Neuron (in vitro differentiated cells): ENCODE measurements around the gene EZR.

Experiments used
- H2AFZ ChIP-seq: one replicate; pipeline ENCODE4 v1.6.1; 2013; ENCODE audit warnings: low read depth, mild to moderate bottlenecking, inconsistent platforms, low read length, moderate library complexity
- H3K27me3 ChIP-seq: one replicate; pipeline ENCODE4 v1.6.1; 2013; ENCODE audit warnings: low read length; ENCODE audit not compliant: insufficient read depth
- H3K36me3 ChIP-seq: one replicate; pipeline ENCODE4 v1.6.1; 2013; ENCODE audit warnings: low read length; ENCODE audit not compliant: insufficient read depth
- H3K4me1 ChIP-seq: one replicate; pipeline ENCODE4 v1.6.1; 2013; ENCODE audit warnings: low read length; ENCODE audit not compliant: insufficient read depth
- H3K4me3 ChIP-seq: 2 replicates; pipeline ENCODE4 v1.5.1; 2013; ENCODE audit warnings: mild to moderate bottlenecking, low read length, moderate library complexity
- H3K9me3 ChIP-seq: one replicate; pipeline ENCODE4 v1.6.1; 2013; ENCODE audit warnings: low read length

EZR gene

DNA sequence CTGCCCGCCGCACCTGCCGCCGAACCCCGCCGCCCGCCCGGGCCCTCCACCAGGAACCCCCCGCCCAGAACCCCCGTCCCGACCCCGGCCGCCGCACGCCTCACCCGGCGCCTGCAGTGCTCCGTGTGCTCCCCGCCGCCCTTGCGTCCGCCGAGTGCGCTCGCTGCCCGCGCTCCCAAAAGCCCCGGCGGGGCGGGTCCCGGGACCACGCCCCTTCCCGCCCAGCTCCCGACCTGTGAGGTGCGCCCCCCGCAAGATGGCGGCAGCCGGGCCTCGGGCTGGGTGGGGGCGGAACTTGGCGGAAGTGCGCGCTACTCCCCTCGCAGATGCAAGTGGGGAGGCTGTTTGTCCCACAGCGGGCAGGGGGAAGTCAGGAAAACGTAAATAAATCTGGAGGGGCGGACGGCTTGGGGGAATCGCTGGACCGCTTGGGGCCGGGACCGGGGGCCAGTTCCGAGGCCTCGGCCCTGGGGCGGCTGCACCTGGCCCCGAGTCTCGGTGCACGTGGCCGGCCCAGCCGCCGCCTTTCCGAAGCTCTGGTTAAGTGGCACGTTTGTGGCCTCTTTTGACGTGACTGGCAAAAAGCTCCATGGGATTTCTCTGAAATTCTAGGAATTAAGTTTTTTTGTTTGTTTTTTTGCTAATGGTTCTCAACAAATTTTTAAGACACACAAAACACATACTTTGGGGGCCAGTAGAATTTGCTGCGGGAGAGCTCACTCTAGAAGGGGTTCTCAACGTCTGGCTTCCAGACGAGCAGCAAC, at the start of gene EZR:
Gene EZR (minus strand): TSS at position 156 of the 764 bp plus-strand sequence. CDS start 1,275 bp downstream, outside the sequence.
- Histone ChIP-seq H3K9me3 (no peaks in the 10 kb centered on the region), H3K4me3 (peak within 1 kb of the TSS; percentile 64), H3K4me1 (peaks cover 20% of the 10 kb centered on the region), H2AFZ (peak within 1 kb of the TSS; percentile 92), H3K27me3 (no peaks in the 10 kb centered on the region), H3K36me3 (no peaks in the 10 kb centered on the region)

DNA sequence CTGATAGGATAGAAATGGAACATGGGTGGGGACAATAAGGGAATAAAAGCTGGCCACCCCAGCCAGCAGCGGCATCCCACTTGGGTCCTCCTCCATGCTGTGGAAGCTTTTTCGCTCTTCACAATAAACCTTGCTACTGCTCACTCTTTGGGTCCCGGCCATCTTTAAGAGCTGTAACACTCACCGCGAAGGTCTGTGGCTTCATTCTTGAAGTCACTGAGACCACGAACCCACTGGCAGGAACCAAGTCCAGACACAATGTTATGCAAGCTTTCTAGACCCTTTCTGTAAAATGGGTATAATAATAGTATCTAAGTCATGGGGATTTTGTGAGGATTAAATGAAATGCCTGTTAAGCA, 48.9 kb upstream of the EZR start:
- Histone ChIP-seq H3K4me3 (no peak overlapping the region), H3K36me3 (no peaks in the 10 kb centered on the region), H3K4me1 (no peaks in the 10 kb centered on the region), H2AFZ (no peak overlapping the region), H3K9me3 (peaks cover 2% of the 10 kb centered on the region), H3K27me3 (peaks cover 4% of the 10 kb centered on the region)

DNA sequence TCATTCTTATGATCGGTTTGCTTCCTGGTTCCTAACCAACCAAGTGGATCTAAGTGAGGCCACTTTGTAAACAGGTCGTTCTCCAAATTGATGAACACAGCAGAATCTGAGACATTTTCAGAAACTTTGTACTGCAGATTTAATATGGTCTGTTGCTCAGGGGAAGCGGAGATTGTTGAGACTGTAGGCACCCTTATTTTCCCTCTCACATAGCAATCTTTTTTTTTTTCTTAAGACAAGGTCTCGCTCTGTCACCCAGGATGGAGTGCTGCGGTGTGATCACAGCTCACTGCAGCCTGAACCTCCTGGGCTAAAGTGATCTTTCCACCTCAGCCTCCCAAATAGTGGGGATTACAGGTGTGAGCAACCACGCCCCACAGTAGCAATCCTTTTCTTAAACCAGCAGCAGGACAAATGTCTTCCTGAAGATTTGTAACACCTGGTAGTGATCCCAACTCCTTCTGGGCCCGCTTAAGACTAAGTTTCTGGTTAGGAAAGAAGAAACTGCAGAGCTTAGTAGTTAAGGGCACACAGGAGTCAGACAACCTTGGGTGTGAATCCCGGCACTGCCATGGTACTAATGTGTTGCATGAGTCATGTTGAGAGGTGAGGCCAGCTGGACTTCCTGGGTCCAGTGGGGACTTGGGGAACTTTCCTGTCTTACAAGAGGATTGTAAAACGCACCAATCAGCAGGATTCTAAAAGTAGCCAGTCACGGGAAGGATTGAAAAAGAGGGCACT, 48.4 kb upstream of the EZR start:
- Histone ChIP-seq H3K36me3 (no peaks in the 10 kb centered on the region), H3K9me3 (peaks cover 2% of the 10 kb centered on the region), H3K4me3 (no peak overlapping the region), H2AFZ (no peak overlapping the region), H3K27me3 (peaks cover 4% of the 10 kb centered on the region), H3K4me1 (no peaks in the 10 kb centered on the region)

DNA sequence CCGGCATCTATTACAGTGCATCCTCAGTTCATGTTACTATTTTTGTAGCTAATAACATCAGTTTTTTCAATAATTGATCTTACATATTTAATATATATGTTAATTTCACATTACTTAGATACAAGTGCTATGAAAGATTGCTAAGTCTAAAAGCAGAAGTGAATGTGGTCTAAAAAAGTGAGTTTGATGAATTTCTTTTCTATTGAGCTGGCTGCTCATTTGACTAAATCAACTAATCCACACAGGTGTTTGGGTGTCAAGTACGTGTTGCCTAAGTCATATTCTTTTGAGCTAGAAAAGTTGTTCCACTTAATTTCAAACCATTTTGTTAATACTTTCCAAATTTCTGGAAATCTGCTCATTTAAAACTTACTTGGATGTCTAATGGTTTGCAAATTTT, 46.6 kb upstream of the EZR start:
- no peaks in the 10 kb centered on the region for H3K4me1 ChIP-seq
- H3K27me3 ChIP-seq = peaks cover 10% of the 10 kb centered on the region
- no peak overlapping the region for H2AFZ ChIP-seq
- no peaks in the 10 kb centered on the region for H3K36me3 ChIP-seq
- peaks cover 2% of the 10 kb centered on the region for H3K9me3 ChIP-seq
- H3K4me3 ChIP-seq = no peak overlapping the region

DNA sequence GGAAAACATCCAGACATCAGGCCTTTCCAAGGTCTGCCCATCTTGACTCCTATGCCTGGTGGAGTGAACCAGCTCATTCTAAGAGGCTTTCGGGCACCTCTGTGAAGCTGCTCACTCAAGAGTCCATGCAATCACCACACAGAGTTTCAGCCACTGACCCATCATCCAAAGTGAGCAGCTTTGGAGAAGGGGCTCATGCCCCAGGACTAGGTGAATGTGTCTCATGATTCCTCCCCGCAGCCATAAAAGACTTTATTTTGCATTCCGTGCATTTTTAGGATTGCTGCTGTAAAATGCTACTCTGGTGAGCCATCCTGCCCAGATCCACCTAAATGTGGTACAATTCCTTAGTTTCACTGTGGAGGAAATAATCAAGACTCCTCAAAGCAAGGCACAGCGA, 44.5 kb upstream of the EZR start:
- Histone ChIP-seq H3K4me3 (no peak overlapping the region), H3K27me3 (peaks cover 10% of the 10 kb centered on the region), H3K36me3 (no peaks in the 10 kb centered on the region), H3K9me3 (no peaks in the 10 kb centered on the region), H2AFZ (no peak overlapping the region), H3K4me1 (no peaks in the 10 kb centered on the region)

DNA sequence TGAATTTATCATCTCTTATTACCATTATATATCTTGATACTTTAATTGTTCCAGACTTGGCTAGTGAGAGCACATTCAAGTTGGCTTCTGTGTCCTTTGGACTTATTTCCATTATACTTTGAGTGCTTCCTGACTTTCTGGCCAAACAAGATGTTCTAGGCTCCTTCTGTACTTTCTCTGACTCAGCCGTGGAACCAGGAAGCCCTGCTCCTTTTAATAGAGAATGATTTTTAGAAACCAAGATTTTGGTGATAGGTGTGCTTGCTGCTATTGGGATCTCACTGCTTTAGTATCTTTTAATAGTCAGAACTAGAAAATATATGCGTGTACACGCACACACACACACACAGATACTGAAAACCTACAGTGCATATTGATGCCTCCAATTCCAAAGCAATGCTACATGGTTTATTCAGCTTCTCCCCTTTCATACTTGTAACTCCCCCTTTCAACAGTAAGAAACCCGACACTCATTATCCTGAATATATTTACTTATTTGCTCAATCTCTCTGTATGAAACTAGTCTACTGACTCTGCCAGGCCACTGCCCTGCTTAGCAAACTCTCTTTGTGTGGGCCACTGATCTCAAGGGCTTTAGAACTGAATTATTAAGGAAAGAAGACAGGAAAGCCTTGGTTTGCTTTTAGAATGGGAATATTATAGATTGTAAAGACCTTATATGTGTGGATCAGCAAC, 42.7 kb upstream of the EZR start:
- Histone ChIP-seq H3K4me3 (no peak overlapping the region), H3K27me3 (peaks cover 10% of the 10 kb centered on the region), H3K36me3 (no peaks in the 10 kb centered on the region)

DNA sequence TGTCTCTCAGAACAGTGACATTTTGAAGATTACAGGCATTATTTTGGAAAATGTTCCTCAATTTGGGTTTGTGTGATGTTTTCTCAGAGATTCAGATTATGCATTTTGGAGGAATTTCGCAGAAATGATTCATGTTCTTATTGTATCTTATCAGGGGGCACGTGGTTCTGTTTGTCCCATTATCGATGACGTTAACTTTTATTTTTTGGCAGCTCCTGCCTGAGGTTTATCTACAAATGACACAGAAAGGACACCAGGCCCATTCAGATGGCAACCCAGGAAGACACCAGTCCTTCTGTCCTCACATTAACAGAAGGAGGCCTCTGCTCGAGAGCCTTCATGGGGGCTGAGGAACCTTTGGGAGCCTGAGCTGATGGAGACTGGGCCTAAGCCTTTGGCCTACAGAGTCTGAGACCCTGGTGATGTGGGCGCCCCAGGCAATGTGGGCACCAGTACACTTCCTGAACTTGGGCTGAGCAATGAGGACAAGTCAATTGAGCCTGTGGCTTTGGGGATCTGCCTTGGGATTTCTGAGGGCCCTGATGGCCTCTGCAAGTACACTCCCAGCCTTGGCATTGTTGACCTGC, 41.2 kb upstream of the EZR start:
- Histone ChIP-seq H3K36me3 (no peaks in the 10 kb centered on the region), H3K4me1 (no peaks in the 10 kb centered on the region), H3K4me3 (no peak overlapping the region), H3K27me3 (peaks cover 14% of the 10 kb centered on the region), H3K9me3 (no peaks in the 10 kb centered on the region), H2AFZ (no peak overlapping the region)

More for the DNA sequence above, 42.7 kb upstream of the EZR start:
- Histone ChIP-seq H2AFZ (no peak overlapping the region), H3K9me3 (no peaks in the 10 kb centered on the region), H3K4me1 (no peaks in the 10 kb centered on the region)

DNA sequence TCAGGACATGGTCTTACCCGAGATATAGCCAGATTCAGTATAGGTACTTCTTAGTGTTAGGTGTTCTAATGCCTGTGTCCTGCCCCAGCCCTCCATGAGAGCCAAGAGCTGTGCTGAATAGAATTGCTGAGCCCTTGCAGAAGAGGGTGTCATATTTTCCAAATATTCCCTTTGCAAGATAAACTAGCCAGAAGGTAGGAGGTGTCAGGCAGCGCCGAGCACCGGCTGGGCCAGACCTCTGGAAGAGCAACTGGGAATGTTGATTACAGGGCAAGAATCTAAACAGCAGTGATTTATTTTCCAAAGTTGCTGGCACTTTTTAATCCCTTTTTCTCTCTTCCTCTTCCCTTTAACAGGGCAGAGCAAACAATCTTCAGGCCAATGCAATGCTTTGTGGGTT, 37.1 kb upstream of the EZR start:
- peaks cover 11% of the 10 kb centered on the region for H3K27me3 ChIP-seq
- no peaks in the 10 kb centered on the region for H3K9me3 ChIP-seq
- peaks cover 18% of the 10 kb centered on the region for H3K4me1 ChIP-seq
- no peaks in the 10 kb centered on the region for H3K36me3 ChIP-seq
- H3K4me3 ChIP-seq = no peak overlapping the region
- H2AFZ ChIP-seq = no peak overlapping the region

DNA sequence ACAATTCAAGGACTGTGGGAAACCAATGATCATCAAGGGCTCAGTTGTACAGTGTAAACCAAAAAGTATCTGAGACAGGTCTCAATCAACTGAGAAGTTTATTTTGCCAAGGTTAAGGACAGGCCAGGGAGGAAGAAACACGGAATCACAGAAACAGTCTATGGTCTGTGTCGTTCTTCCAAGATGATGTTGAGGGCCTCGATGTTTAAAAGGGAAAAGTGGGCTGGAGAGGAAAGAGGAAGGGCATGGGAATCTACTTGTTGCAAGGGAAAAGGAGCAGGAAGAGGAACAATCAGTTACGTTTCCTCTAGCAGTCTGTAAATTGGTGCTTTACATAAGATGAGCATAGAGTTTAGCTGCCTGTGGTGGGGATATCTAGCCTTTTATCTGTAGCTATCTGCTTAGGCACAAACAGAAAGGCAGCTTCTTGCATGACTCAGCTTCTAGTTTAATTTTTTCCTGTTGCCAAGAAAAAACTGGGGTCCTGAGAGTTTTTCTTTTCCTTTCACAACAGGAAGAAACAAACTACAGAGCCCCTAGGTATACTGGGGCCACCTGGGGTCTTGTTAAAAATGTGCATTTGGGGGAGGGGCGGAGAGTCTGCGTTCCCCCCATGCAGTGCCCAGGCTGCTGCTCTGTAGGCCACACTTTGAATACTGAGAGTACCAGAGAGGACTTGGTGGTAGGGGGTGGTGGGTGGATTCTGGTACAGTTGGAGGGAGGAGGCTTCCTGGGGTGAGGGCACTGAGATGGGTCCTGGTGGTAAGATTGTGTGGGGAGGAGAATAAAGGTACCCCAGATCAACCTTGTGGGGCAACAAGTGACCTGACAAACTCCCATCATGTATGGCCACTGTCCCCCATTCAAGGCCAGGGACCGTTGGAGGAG, 35.3 kb upstream of the EZR start:
- peaks cover 15% of the 10 kb centered on the region for H3K27me3 ChIP-seq
- H3K36me3 ChIP-seq = no peaks in the 10 kb centered on the region
- no peak overlapping the region for H3K4me3 ChIP-seq
- H3K4me1 ChIP-seq = peaks cover 25% of the 10 kb centered on the region
- no peak overlapping the region for H2AFZ ChIP-seq
- H3K9me3 ChIP-seq = no peaks in the 10 kb centered on the region

DNA sequence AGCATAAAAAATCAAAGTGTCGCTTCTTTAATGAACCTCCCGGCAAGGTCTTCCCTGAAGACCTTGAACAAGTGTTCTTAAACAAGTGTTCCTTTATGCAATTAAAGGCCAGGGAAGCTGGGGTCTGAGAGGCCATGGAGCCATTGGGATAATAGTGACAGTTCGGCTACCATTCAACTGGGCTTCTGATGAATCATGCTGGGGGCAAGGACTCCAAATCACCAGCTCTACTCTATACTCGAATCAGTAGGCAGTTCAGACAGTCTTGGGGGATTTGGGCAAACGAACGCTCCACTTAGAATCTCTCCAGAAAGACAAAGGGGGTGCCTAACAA, 34.7 kb upstream of the EZR start:
- H3K4me3 ChIP-seq = no peak overlapping the region
- peaks cover 25% of the 10 kb centered on the region for H3K4me1 ChIP-seq
- H3K27me3 ChIP-seq = peaks cover 15% of the 10 kb centered on the region
- no peaks in the 10 kb centered on the region for H3K36me3 ChIP-seq
- no peak overlapping the region for H2AFZ ChIP-seq
- no peaks in the 10 kb centered on the region for H3K9me3 ChIP-seq

DNA sequence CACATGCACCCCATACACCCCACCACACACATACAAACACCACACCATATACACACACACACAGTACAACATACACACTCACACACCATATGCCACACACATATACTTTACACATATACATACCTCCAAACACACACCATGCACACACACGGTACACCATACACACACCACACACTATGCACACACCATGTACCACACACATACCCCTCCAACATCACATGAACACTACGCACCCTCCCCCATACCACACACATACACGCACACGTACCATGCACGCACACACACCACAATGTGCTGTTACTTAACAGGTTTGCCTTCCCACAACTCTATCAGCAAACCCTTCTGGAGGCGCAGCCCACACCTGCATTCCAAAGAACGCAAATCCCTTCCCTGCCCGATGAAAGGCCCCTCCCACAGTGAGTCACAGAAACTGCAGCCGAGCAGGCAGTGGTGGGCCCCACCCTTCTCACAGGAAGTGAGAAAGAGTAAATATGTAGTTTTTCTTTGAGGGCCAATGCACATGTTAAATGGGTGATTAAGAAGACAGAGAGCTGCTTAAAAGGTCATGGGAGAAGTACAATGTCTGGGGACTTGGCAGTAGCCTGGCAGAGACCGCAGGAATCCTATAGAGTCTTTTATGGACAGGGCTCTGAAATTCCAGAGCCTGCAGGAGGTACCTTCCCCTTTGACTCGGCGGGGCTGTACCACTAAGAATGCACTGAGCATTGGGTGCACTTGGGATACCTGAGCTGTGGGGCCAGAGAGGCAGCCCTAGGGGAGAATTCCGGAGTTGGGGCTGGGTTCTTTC, 34.1 kb upstream of the EZR start:
- H3K4me3 ChIP-seq = no peak overlapping the region
- H3K27me3 ChIP-seq = peaks cover 15% of the 10 kb centered on the region
- no peaks in the 10 kb centered on the region for H3K36me3 ChIP-seq
- peaks cover 25% of the 10 kb centered on the region for H3K4me1 ChIP-seq
- H3K9me3 ChIP-seq = no peaks in the 10 kb centered on the region
- no peak overlapping the region for H2AFZ ChIP-seq
